Activated T-cell treated with anti-CD3 and anti-CD28 coated beads, Interleukin-2, amount 50 U/mL, for 24 hours (primary cell): ENCODE results near the gene SDF4.
A peak's percentile ranks its signal among the peaks of the same experiment; 100 is the strongest.

Experiments
- DNase-seq: peaks from one replicate; pipeline ENCODE4 v3.0.0-alpha.2; 2020
- H3K27ac Mint-ChIP-seq: 2 replicates; pipeline ENCODE4 v1.8.0; 2020; ENCODE audit warnings: mild to moderate bottlenecking, mixed read lengths
- H3K27me3 Mint-ChIP-seq: 2 replicates; pipeline ENCODE4 v1.8.0; 2020; ENCODE audit warnings: mixed read lengths
- H3K36me3 Mint-ChIP-seq: 2 replicates; pipeline ENCODE4 v1.8.0; 2020; ENCODE audit warnings: low read depth, mixed read lengths
- H3K4me1 Mint-ChIP-seq: 2 replicates; pipeline ENCODE4 v1.8.0; 2020; ENCODE audit warnings: low read depth, mixed read lengths
- H3K4me3 Mint-ChIP-seq: 2 replicates; pipeline ENCODE4 v1.8.0; 2020; ENCODE audit warnings: mild to moderate bottlenecking, moderate library complexity, mixed read lengths
- H3K9me3 Mint-ChIP-seq: 2 replicates; pipeline ENCODE4 v1.8.0; 2020; ENCODE audit warnings: mixed read lengths

The SDF4 gene

DNA sequence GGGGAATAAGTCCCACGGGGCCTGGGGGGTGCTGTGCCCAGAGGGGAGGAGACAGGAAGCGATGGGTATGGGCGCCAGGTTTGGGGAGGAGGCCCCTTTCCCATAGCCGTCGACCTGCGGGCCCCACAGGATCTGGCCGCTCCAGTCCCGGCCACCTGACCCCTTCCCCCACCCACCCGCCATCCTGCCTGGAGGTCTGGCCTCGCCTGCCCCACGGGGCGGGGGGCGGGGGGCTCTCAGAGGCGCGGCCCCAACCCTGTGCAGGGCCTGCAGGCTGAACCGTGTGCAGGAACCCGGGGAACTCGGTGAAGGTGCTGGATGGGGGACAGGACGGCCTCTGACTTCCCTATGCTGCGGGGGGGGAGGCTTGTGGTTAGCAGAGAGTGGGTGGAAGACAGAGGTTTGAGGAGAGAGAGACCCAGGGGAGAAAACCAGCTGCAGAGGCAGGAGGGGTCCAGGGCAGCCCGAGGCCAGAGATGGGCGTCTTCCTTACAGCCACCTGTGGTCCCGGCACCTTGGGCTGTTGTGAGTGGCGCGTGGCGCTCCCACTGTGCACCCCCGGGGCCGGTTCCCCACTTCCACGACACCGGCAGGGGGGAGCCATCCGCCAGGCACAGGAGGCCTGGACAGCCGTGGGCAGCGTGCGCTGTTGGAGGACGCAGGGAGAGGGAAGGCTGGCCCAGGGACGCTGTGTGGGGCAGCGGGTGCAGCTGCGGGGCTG is 22.9 kb downstream of the SDF4 start:
- H3K27me3 Mint-ChIP-seq = no peaks in the 10 kb centered on the region
- H3K36me3 Mint-ChIP-seq = peaks cover 40% of the 10 kb centered on the region

DNA sequence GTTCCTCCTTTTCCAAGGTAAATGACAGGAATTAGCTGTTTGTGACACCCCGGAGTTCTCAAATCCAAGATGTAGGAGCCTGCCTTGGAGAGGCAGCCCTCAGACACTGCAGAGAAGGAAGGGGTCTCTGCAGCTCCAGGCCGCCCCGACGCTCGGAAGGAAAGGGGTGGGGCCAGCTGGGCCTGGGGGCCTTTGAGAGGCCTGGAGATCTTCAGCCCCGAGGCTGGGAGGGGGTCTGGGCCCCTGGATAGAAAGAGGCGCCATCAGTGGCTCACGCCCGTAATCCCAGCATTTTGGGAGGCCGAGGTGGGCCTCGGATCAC is 24.3 kb downstream of the SDF4 start:
- no peak for DNase-seq
- no peaks in the 10 kb centered on the region for H3K27me3 Mint-ChIP-seq
- peaks cover 37% of the 10 kb centered on the region for H3K36me3 Mint-ChIP-seq
- peaks cover 42% of the 10 kb centered on the region for H3K4me1 Mint-ChIP-seq
- no peaks in the 10 kb centered on the region for H3K9me3 Mint-ChIP-seq
- H3K4me3 Mint-ChIP-seq = peak overlapping the region; percentile 80
- H3K27ac Mint-ChIP-seq = peak overlapping the region; percentile 98

More for the DNA sequence above, 22.9 kb downstream of the SDF4 start:
- H3K9me3 Mint-ChIP-seq = no peaks in the 10 kb centered on the region
- H3K4me3 Mint-ChIP-seq = peak overlapping the region; percentile 80
- H3K4me1 Mint-ChIP-seq = peaks cover 41% of the 10 kb centered on the region
- peak overlapping the region; percentile 98 for H3K27ac Mint-ChIP-seq
- DNase-seq = peak; percentile 77

DNA sequence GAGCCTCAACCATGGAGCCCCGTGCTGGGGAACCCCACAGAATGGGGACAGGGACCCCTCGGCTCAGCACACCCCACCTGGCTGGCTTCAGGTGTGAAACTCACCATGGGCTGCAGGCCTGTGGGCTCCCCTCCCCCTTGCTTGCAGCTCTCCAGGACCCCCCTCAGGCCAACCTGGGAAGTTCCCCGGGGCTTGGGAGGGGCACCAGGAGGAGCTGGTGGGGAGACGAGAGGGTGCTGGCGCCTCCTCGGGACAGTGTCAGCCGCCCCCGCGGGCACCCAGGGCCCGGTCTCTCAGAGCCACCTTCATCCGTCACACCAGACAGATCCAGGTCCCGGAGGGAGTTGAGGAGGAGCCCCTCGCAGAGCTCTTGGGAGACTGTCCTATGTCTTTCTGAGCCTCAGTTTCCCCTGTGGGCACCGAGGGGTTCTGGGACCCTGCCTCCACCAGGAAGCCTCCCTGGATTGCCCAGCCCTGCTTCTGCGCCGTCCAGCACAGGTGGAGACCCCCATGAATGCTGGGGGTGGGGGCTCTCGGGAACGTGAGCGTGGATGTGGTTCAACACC is 24.8 kb downstream of the SDF4 start:
- peaks cover 35% of the 10 kb centered on the region for H3K36me3 Mint-ChIP-seq
- peak; percentile 63 for DNase-seq

DNA sequence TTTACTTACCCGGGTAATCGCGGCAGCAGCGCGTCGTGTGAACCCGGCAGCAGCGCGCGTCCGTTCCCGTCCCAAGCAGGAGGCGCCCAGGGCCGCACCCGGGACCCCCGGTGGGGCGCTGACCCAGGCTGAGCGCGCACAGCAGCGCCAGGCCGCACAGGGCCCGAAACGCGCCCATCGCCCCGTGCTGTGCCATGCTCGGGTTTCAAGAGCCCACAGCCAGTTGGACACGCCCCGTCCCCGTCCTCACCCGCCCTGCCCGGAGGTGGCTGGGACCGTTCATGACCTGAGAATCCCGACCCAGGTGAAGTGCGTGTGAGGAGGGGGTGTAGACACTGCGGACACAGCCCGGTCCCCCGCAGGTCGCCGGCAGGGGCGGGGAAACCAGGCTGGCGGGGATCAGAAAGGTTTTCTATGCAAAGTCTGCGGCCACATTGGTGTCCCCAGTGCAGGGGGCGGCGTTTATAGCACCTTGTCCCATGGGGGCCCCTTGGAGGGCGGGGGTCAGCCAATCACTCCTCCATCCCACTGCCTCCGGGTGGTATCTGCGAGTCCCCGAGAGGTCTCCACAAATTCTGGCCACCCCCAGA is 25.3 kb downstream of the SDF4 start, which contains the start of gene TNFRSF18:
Gene TNFRSF18 (minus strand): TSS at position 217 of the 590 bp plus-strand sequence. CDS start 21 bp downstream, at position 196.
- Mint-ChIP-seq H3K9me3 (no peaks in the 10 kb centered on the region), H3K36me3 (peaks cover 32% of the 10 kb centered on the region), H3K4me1 (peaks cover 42% of the 10 kb centered on the region), H3K4me3 (peak within 1 kb of the TSS; percentile 80), H3K27ac (peak within 1 kb of the TSS; percentile 79), H3K27me3 (no peaks in the 10 kb centered on the region)
- peak; percentile 77 for DNase-seq

More for the DNA sequence above, 24.8 kb downstream of the SDF4 start:
- peaks cover 42% of the 10 kb centered on the region for H3K4me1 Mint-ChIP-seq
- H3K27ac Mint-ChIP-seq = peak overlapping the region; percentile 76
- peak overlapping the region; percentile 80 for H3K4me3 Mint-ChIP-seq
- no peaks in the 10 kb centered on the region for H3K9me3 Mint-ChIP-seq
- no peaks in the 10 kb centered on the region for H3K27me3 Mint-ChIP-seq

DNA sequence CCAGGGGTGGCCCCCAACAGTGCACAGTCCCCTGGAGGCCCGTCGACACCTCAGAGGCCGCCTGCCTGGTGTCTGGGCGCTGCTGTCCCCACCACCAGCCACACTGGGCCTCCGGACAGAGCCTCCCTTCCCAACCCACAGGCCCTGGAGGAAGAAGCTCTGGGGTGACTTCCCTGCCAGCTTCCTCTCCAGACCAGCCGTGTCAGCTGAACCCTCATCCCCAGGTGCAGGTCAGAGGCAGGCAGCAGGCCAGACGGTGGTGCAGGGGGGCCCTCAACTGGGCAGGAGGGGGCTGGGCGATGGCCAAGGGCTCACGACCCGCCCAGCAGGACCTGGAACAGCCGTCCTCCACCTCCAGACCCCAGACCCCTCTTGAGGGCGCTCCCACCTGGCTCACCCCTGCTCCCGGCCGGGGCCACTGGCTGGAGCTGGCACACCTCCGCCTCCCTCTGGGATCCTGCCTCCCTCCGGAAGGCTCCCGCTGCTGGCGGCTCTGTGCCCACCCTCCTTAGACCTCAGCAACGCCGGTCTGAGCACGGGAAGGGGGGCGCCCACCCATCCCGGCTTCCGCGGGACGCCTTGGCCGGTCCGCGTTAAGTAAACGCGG is 25.9 kb downstream of the SDF4 start:
- Mint-ChIP-seq H3K9me3 (no peaks in the 10 kb centered on the region), H3K4me1 (peaks cover 38% of the 10 kb centered on the region), H3K27me3 (no peaks in the 10 kb centered on the region), H3K36me3 (peaks cover 26% of the 10 kb centered on the region), H3K27ac (peak overlapping the region; percentile 79), H3K4me3 (peak overlapping the region; percentile 80)
- DNase-seq = peak; percentile 64

DNA sequence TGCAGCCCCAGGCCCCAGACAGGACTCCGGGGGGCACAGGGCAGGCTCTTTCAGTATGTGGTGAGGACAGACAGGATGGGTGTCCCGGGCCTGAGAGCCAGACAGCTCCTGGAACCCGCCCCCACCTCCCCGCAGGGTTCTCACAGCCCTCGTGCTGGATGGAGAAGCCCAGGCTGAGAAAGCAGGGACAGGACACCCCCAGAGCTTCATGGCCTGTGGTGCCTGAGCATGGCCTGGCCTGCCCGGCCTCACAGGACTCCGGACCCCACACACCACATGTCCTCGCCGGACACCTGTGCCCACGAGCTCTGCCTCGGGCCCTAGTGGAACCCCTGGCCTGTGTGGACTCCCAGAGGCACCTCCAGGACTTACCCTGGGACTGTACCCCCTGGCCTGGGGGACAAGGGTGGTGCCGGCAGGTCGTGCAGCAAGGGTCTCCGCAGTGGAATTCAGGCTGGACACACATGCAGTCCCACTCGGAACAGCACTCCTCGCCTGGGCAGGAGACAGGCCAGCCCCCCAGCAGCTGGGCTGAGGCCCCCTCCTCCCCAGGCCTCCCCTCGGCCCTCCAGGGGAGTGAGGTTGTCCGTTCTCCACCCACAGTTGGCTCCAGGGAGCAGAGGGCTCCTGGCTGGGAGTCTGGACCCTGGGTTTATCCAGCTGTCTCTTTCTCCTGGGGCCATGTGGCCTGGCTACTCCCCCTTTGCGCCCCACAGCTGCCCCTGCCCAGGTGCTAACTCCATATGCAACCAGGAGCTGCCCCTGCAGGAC is 26.6 kb downstream of the SDF4 start:
- peak overlapping the region; percentile 79 for H3K27ac Mint-ChIP-seq
- peaks cover 19% of the 10 kb centered on the region for H3K36me3 Mint-ChIP-seq
- no peaks in the 10 kb centered on the region for H3K27me3 Mint-ChIP-seq
- H3K9me3 Mint-ChIP-seq = no peaks in the 10 kb centered on the region
- peak; percentile 54 for DNase-seq
- H3K4me1 Mint-ChIP-seq = peaks cover 40% of the 10 kb centered on the region
- H3K4me3 Mint-ChIP-seq = peak overlapping the region; percentile 80

DNA sequence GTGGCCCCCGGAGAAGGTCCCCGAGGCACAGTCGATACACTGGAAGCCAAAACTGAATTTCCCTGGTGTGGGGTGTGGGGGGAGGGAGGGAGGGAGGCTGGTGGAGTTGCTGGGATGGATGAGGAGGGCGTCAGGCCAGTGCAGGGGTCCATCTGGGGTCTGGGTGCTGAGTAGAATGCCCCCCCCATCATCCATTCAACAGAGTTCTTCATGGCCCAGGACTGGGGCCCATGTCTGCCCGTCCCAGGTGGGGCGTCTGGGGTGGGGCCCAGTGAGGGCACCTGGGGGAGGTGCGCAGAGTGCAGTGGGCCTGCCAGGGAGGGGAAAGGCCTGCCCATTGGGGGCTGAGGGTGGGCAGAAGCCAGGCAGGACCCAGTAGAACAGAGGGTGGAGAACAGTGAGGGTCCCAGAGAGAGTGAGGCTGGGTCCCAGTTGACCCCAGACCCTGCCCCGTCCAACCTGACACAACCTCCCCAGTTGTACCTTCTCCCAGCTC is 27.3 kb downstream of the SDF4 start:
- no peaks in the 10 kb centered on the region for H3K27me3 Mint-ChIP-seq
- H3K4me1 Mint-ChIP-seq = peaks cover 38% of the 10 kb centered on the region
- H3K9me3 Mint-ChIP-seq = no peaks in the 10 kb centered on the region
- H3K36me3 Mint-ChIP-seq = peaks cover 14% of the 10 kb centered on the region
- DNase-seq = no peak
- peak overlapping the region; percentile 80 for H3K4me3 Mint-ChIP-seq
- peak overlapping the region; percentile 47 for H3K27ac Mint-ChIP-seq

DNA sequence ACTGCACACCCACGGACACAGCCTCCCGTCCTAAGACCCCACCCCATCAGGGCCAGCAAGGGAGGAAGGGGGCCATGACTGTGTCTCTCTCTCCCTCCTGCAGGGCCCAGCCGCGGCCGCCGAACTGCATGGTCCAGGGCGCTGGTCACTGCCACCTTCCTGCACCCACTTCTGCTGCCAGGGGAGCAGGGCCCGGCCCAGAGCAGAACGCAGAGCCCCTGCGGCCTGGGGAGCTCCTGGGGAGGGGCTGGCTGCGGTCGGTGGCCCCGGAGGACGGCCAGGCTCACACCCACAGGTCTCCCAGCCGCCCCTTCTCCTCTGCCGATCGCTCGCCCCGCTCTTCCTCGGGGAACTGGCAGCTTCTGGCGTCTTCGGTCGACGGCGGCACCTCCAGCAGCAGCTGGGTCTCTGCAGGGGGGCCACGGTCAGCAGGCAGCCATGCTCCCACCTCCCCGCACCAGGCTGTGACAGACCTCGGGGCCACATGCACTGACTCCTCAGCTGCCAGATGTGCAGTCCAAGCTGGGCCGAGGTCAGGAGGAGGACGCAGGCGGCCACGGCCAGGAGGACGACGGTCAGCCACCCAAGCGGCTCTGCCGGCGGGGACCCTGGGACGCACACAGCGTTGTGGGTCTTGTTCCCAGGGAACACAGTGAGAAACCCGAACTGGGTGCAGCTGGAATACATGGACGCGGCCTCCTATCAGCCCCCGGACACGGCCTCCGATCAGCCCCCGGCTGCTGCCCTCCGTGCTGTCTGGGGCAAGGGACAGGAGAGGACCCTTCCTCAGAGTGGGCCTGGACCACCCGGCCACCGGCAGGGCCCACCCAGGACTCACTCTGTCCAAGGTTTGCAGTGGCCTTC is 28.0 kb downstream of the SDF4 start:
- peaks cover 33% of the 10 kb centered on the region for H3K4me1 Mint-ChIP-seq
- peak overlapping the region; percentile 80 for H3K4me3 Mint-ChIP-seq
- peak overlapping the region; percentile 44 for H3K27ac Mint-ChIP-seq
- no peaks in the 10 kb centered on the region for H3K27me3 Mint-ChIP-seq
- DNase-seq = no peak
- H3K9me3 Mint-ChIP-seq = no peaks in the 10 kb centered on the region
- H3K36me3 Mint-ChIP-seq = peaks cover 12% of the 10 kb centered on the region

DNA sequence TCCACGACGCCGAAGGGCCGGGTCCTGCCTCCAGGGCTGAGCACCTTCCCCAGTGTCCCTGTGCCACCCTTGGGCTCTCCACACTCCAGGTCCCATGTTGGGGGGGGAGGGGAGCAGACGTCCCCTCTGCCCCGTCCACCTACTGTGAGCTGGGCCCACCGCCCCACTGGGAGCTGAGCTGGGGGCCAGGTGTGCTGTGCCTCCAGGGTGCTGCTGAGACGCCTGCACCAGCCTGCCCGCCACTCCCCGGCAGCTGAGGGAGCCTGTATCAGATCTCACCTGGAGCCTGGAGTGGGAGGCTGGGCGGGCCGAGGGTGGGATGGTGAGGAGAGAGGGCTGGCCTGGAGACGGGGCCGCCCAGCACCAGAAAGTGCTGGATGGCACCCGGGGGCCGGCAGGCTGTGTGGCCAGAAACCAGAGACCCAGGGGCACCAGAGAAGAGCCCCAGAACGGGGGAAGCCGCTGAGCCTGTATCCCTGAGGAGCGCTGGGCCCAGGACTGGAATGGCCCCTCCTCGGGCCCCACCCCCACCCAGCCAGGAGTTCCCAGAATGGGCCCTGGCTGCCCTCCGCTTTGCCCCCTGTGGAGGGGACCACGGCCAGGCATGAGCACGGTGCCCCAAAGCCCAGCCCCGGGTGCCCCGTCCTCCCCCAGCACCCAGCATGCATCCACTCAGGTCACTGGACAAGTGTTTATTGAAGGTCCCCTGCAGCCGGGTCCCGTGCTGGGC is 28.8 kb downstream of the SDF4 start:
- peaks cover 27% of the 10 kb centered on the region for H3K4me1 Mint-ChIP-seq
- DNase-seq = no peak
- peak overlapping the region; percentile 44 for H3K27ac Mint-ChIP-seq
- peaks cover 10% of the 10 kb centered on the region for H3K36me3 Mint-ChIP-seq
- no peaks in the 10 kb centered on the region for H3K27me3 Mint-ChIP-seq
- H3K4me3 Mint-ChIP-seq = no peak overlapping the region
- H3K9me3 Mint-ChIP-seq = no peaks in the 10 kb centered on the region

DNA sequence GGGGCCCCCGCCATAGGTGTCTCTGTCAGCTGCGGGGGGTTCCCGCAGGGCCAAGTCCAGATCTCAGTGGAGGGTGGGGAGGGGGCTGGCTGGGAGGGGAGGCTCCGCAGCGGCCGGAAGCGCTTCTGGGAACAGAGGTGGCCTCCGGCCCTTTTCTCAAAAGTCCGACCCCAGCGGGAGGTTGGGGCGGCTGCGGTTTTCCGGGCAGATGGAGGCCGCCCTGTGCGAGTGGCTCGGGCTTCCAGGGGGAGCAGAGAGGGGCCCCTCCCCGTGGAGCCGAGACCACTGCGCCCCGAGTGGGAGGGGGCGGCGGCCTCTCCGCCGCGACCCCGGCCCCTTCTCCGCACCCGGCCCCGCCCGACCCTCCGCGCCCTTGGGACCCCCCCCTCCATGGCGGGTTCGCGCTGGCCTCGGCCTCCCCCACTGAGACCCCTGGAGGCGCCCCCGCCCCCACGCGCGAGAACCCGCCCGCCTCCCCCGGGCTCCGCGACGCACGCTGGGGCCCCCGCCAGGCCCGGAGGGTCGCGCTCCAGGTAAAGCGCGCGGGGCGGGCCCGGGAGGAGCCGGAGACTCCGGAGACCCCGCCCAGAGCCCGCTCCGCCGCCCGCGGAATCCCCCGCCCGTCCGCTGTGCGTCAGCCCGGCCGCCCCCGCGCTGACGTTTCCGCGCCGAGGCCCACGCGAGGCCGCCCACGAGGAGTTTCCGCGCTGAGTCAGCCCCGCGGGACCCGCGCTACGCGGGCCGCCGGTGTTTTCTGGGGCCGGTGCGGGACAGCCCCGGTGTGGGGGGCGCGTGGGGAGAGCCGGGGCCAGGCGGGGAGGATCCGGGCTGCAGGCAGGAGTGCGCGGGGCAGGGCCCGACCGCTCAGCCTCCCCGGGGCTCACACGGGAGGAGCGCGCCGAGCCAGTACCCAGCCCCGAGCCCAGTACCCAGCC is 30.7 kb downstream of the SDF4 start:
- peak overlapping the region; percentile 85 for H3K27ac Mint-ChIP-seq

DNA sequence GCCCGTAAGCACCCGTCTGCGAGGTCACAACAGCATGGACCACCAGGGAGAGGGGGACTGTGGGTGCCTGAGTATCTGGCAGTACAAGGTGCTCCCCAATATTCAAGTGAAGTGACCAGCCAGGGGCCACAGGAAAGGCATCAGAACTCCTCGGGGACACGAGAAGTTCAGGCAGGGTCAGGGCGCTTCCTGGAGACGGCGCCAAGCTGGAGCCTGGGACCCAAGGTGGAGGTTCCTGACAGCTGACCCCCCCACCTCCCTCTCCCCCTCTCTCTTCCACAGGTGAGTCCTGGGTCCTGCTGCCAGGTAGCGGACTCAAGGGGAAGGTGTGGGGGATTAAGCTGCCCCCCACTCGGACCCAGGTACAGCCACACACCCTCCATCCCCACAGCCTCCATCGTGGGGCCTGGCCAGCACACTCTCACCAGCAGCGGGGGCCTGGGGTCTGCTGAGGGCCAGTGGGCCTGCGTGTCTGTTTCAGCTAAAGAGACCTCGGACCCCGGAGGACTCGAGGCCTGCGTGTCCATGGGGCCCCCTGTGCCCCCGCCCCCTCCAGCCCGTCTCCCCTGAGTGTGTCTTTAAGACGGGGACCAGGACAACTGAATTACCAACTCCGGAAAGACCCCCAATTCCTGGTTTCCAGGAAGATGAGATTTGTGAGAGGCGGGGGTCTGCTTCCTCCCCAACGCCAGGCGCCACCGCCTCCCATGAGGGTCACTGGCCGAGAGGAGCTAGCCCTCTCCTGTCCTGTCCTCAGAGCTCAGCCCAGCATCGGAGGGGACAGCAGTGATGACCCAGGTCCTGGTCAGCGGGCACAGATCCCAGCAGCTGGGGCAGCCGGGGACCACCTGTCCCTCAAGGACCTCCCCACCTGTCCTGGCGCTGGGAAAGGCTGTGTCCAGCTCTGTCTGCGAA is 31.6 kb downstream of the SDF4 start:
- Mint-ChIP-seq H3K9me3 (peaks cover under 1% of the 10 kb centered on the region), H3K4me1 (peaks cover 17% of the 10 kb centered on the region), H3K27me3 (no peaks in the 10 kb centered on the region), H3K36me3 (peaks cover 7% of the 10 kb centered on the region), H3K4me3 (peak overlapping the region; percentile 60), H3K27ac (peak overlapping the region; percentile 85)
- no peak for DNase-seq

More for the DNA sequence above, 30.7 kb downstream of the SDF4 start:
- Mint-ChIP-seq H3K9me3 (no peaks in the 10 kb centered on the region), H3K36me3 (peaks cover 10% of the 10 kb centered on the region), H3K27me3 (no peaks in the 10 kb centered on the region), H3K4me3 (peak overlapping the region; percentile 60), H3K4me1 (peaks cover 18% of the 10 kb centered on the region)
- peak; percentile 96 for DNase-seq
